ENCODE data around the gene PMPCA.

The PMPCA gene, protein sequence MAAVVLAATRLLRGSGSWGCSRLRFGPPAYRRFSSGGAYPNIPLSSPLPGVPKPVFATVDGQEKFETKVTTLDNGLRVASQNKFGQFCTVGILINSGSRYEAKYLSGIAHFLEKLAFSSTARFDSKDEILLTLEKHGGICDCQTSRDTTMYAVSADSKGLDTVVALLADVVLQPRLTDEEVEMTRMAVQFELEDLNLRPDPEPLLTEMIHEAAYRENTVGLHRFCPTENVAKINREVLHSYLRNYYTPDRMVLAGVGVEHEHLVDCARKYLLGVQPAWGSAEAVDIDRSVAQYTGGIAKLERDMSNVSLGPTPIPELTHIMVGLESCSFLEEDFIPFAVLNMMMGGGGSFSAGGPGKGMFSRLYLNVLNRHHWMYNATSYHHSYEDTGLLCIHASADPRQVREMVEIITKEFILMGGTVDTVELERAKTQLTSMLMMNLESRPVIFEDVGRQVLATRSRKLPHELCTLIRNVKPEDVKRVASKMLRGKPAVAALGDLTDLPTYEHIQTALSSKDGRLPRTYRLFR

DNA sequence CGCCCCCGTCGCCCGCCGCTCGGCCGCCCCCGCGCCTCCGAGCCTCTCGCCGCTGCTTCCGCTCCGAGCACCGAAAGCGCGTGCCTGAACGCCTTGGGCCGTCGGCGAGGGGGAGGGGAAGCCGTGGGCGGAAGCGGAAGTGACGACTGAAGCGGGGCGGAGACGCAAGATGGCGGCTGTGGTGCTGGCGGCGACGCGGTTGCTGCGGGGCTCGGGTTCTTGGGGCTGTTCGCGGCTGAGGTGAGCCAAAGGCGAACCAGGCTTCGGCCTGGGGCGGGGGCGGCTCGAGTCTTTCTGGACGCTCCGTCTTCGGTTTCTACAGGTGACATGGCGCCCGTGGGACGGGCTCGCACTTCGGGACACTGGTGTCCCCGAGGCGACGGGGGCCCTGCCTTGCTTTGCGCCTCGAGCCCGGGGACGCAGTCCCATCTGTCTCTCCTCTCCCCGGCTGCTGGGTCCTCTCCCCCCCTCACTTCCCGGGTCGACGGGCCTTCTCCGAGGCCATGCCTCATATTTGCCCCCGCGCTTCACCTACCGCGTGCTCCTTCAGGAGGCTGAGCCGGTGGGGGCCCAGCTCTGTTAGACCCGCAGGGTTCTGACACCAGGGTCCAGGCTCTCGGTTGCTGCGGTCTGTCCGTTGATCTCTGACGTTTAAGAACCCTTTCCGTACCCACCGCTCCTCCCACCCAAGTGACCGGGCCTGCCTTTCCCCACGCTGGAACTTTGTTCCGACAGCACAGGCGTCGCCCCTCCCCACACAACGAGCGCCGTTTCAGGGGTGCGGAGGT lies at the start of gene PMPCA, which contains the start of gene ENTR1:
Gene PMPCA (plus strand): TSS at position 159 of the 788 bp plus-strand sequence. CDS start 11 bp downstream, at position 170.
Gene ENTR1 (minus strand): TSS at position 115 of the 788 bp plus-strand sequence. CDS start 217 bp downstream, outside the sequence.
- Histone ChIP-seq H3K4me3 (peak within 1 kb of the TSS; percentile 78 to 100 (median 94)), H3K9ac (peak within 1 kb of the TSS; percentile 85 to 99 (median 94)), H3K4me1 (peaks cover 38 to 55% (median 47%) of the 10 kb centered on the region in 10 experiments), H3K27me3 (no peaks in the 10 kb centered on the region), H3K9me3 (replicated peaks in 1 of 11) (no peaks in the 10 kb centered on the region), H4K20me1 (peaks cover 26 to 67% (median 51%) of the 10 kb centered on the region in 11 experiments; a peak in 21 of 22 replicates), H3K36me3 (peaks cover 56 to 66% (median 64%) of the 10 kb centered on the region in 11 experiments), H3K27ac (peak within 1 kb of the TSS; percentile 89 to 99 (median 94)), H3K4me2 (peak within 1 kb of the TSS; percentile 91 to 100 (median 98))
- no peak for TF ChIP-seq Cebpa-rat (IDR thresholded peaks at IDR 0.05)

DNA sequence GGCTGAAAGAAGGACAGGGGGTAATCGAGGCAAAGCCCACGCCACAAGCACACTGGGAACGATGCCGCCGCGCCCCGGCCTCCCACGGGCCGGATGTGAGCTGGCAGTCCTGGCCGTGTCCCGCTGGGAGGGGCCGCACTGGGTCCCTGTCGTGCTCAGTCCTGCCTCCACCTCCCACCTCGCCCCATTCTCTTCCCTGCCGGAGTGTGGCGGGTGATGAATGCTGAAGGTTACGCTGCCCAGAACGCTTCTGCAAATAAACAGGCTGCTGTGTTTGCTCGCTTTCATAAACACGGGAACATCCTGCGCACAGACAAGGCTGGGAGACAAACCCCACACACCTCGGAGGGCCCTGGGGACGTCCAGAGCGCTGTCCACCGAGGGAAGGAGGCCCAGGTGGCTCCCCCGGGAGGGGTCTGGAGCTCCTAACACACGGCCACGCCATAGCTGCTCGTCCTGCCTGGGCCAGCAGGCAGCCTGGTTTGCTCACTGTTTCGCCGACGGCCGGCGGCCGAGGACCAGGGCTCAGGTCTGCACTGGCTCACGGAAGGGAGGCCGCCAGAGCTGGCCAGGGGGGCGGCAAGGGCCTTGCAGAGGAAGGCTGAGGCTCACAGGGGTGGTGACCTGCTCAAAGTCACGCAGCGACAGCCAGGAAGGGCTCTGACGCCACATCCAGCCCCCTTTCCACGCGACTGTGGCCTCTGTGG lies 49.3 kb upstream of the PMPCA start:
- Histone ChIP-seq H4K20me1 (peaks cover 10 to 92% (median 75%) of the 10 kb centered on the region in 11 experiments; a peak in 20 of 22 replicates), H3K4me2 (no peak overlapping the region), H3K27me3 (no peaks in the 10 kb centered on the region), H3K9me3 (replicated peaks in 1 of 11) (no peaks in the 10 kb centered on the region), H3K9ac (peak overlapping the region in 7 of 11 experiments; percentile 6 to 98 (median 96); a peak in 7 of 22 replicates), H3K4me3 (no peak overlapping the region), H3K4me1 (peaks cover 36 to 59% (median 45%) of the 10 kb centered on the region in 10 experiments), H3K36me3 (peaks cover 8 to 70% (median 39%) of the 10 kb centered on the region in 11 experiments; a peak in 20 of 22 replicates), H3K27ac (peak overlapping the region in 2 of 11 experiments; percentile 16 to 22; a peak in 1 of 22 replicates)
- no peak for TF ChIP-seq Cebpa-rat (IDR thresholded peaks at IDR 0.05)

DNA sequence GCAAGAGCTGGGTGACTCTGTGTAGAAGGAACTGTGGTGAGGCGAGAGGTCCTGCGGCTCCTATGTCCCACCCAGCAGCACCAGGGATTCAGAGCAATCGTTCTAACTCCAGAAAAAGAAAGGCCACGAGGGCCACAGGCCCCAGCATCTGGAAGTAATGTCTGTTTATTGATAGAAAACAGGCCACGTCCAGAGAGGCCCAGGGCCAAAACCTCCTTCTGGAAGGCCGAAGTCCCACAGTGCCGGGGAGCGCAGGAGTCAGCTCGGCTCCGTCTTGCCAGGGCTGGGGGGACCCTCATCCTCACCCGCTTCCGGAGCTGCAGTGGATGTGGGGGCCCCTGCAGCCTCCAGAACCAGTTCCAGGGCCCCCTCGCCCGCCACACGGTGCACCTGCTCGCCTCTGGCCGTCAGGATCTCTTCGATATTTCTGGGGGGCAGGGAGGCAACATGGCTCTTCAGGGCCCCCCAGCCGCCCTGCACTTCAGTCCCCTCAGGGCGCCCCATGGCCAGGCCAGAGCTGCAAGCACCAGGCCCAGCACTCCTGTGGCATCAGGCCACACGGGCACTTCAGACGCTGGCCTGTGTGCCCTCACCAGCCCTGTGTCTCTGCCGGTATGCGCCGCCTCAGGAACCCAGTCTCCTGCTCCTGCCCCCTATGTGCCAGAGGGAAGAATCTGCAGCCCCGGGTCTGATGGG lies 48.6 kb upstream of the PMPCA start:
- H3K36me3 ChIP-seq, result peaks cover 8 to 70% (median 35%) of the 10 kb centered on the region in 11 experiments; a peak in 21 of 22 replicates

DNA sequence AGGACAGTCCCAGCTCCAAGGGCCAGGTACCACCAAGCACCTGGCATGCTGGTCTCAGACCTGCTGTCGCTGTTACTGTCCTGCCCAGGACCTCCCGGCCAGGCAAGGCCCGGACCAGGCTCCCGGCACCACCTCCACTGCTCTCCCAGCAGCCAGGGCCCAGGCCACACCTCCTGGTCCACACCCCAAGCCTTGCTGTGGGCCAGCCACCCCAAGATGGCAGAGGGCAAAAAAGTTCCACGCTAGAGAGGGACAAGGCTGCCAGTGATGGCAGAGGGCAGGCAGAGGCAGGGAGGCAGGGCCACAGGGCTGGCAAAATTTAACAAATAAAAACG lies 48.0 kb upstream of the PMPCA start:
- no peak for TF ChIP-seq Cebpa-rat (IDR thresholded peaks at IDR 0.05)
- peaks cover 45 to 71% (median 56%) of the 10 kb centered on the region in 10 experiments for H3K4me1 ChIP-seq
- H3K9me3 ChIP-seq (replicated peaks in 1 of 11), result no peaks in the 10 kb centered on the region
- no peaks in the 10 kb centered on the region for H3K27me3 ChIP-seq
- H3K27ac ChIP-seq, result 0 out of 22 replicates have a peak overlapping the region, but pooled peaks of 1 of the 11 experiments have one; percentile 16
- H3K4me2 ChIP-seq, result peak overlapping the region; percentile 41 to 88 (median 66)
- peak overlapping the region in 2 of 10 experiments; percentile 86 to 99; a peak in 2 of 20 replicates for H3K4me3 ChIP-seq
- peak overlapping the region in 8 of 11 experiments; percentile 6 to 98 (median 73); a peak in 13 of 22 replicates for H3K9ac ChIP-seq
- H4K20me1 ChIP-seq, result peaks cover 10 to 92% (median 67%) of the 10 kb centered on the region in 11 experiments; a peak in 20 of 22 replicates
- H3K36me3 ChIP-seq, result peaks cover 7 to 70% (median 35%) of the 10 kb centered on the region in 11 experiments; a peak in 21 of 22 replicates

More for the DNA sequence above, 48.6 kb upstream of the PMPCA start:
- Histone ChIP-seq H3K9me3 (replicated peaks in 1 of 11) (no peaks in the 10 kb centered on the region), H3K9ac (peak overlapping the region in 9 of 11 experiments; percentile 1 to 98 (median 50); a peak in 15 of 22 replicates), H3K27me3 (no peaks in the 10 kb centered on the region), H3K4me2 (peak overlapping the region in 10 of 11 experiments; percentile 41 to 88 (median 68); a peak in 15 of 22 replicates), H3K27ac (peak overlapping the region in 2 of 11 experiments; percentile 16 to 22; a peak in 2 of 22 replicates), H3K4me3 (no peak overlapping the region), H4K20me1 (peaks cover 10 to 92% (median 69%) of the 10 kb centered on the region in 11 experiments; a peak in 20 of 22 replicates), H3K4me1 (peaks cover 43 to 66% (median 52%) of the 10 kb centered on the region in 10 experiments)
- no peak for TF ChIP-seq Cebpa-rat (IDR thresholded peaks at IDR 0.05)

DNA sequence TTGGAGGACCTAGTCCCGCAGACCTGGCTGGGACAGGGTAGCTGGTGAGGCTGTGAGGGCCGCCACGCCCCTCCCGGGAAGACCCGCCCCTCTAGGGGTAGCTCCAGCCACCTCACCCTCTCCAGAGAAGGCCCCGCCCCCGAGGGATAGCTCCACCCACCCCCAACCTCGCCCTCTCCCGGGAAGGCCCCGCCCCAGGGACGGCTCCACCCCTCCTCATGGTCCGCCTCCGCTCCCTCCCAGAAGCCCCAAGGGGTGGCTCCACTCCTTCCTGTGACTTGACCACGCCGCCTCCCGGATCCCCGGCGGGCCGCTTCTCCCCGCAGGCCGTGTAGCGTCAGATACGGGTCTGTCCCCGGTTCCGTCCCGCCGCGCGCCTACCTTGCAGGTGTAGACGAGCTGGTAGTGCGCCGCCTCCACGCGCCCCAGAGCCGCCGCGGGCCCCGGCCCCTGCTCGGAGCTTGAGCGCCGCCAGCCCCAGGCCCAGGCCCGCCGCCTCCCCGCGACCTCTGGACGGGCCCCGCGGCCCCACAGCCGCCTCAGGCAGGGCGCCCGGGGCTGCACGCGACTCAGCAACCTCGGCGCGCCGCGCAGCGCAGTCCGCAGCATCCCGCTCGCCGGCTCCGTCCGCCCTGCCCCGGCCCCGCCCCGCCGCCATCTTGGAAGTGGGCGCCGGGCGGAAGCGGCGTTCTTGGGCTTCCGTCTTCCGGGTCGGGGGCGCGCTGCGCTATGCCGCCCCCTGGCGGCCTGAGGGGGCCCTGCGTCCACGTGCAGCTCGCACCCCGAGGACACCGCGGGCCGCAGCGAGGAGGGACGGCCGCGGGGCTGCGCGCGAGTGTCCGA lies 47.1 kb upstream of the PMPCA start, which contains the start of gene DNLZ:
Gene DNLZ (minus strand): TSS at position 639 of the 843 bp plus-strand sequence. CDS start 30 bp downstream, at position 609.
- TF ChIP-seq Cebpa-rat (IDR thresholded peaks at IDR 0.05), result no peak
- peaks cover 10 to 92% (median 64%) of the 10 kb centered on the region in 11 experiments; a peak in 21 of 22 replicates for H4K20me1 ChIP-seq
- peak within 1 kb of the TSS; percentile 75 to 90 (median 86) for H3K4me2 ChIP-seq
- peaks cover 3 to 70% (median 26%) of the 10 kb centered on the region in 11 experiments; a peak in 19 of 22 replicates for H3K36me3 ChIP-seq
- H3K27me3 ChIP-seq, result no peaks in the 10 kb centered on the region
- peak within 1 kb of the TSS; percentile 87 to 98 (median 96) for H3K9ac ChIP-seq
- H3K27ac ChIP-seq, result peak within 1 kb of the TSS; percentile 82 to 98 (median 97)
- H3K9me3 ChIP-seq (replicated peaks in 1 of 11), result no peaks in the 10 kb centered on the region
- H3K4me3 ChIP-seq, result peak within 1 kb of the TSS; percentile 85 to 99 (median 94)
- peaks cover 53 to 80% (median 65%) of the 10 kb centered on the region in 10 experiments for H3K4me1 ChIP-seq

DNA sequence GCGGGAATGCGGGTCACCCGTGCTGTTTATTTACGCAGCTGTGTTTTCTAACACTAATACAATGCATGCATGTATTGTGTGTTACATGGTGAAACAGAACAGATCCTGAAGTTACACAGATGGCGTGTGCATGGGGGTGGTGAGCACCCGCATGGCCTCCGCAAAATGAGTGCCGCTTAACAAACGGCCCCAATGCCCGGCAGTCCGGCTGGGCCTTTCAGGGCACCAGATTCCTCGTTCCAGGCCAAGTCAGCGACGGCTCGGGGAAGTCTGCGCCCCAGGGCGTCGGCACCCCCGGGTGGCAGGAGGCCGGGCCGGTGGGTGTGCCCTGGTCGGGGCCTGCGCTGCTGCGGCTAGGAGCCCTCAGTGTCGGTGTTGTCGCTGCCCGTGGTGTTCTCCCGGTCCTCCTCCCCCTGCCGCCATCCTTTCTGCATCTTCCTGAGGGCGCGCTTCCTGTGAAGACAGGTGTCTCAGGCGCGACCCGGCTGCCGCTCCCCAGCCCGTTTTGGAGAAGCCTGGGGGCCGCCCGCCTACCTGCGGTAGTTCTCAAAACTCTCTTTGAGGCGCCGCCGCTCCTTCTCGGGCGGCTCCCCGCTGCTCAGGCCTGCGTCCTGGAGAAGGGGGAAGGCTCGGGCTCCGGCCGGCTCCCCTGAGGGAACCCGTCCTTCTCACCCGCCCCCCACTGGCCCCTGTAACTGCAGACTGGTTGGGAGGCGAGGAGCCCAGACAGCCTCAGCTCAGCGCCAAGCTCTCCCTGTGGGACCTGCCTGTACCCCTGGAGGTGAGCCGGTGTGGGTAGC lies 46.3 kb upstream of the PMPCA start:
- H3K4me3 ChIP-seq, result peak overlapping the region in 8 of 10 experiments; percentile 25 to 99 (median 90); a peak in 9 of 20 replicates
- no peak for TF ChIP-seq Cebpa-rat (IDR thresholded peaks at IDR 0.05)
- H3K36me3 ChIP-seq, result peaks cover 0 to 70% (median 25%) of the 10 kb centered on the region in 11 experiments; a peak in 19 of 22 replicates
- H3K4me2 ChIP-seq, result peak overlapping the region; percentile 75 to 90 (median 86)
- no peaks in the 10 kb centered on the region for H3K27me3 ChIP-seq
- H3K4me1 ChIP-seq, result peaks cover 58 to 82% (median 73%) of the 10 kb centered on the region in 10 experiments
- H3K9ac ChIP-seq, result peak overlapping the region in 9 of 11 experiments; percentile 22 to 98 (median 96); a peak in 11 of 22 replicates
- H3K9me3 ChIP-seq (replicated peaks in 1 of 11), result no peaks in the 10 kb centered on the region
- peaks cover 10 to 92% (median 56%) of the 10 kb centered on the region in 11 experiments; a peak in 21 of 22 replicates for H4K20me1 ChIP-seq
- H3K27ac ChIP-seq, result peak overlapping the region in 7 of 11 experiments; percentile 28 to 98 (median 97); a peak in 7 of 22 replicates

Measured in BLaER1 treated with 17β-estradiol and CSF1 and Interleukin-3, amounts not matched to agents 10 nM and 100 nM (cell line).